ENCODE data around the gene CEP290.
"Not testable (repeated sequence)": the region's sequence is repeated elsewhere in the genome, so short reads cannot be mapped to it uniquely, and the experiment has no call there.

The CEP290 gene

GRCh38 chr12:88056571-88056970 is 85.3 kb downstream of the CEP290 start:
- DNase-seq (ENCODE audit: low spot score) = no peak

GRCh38 chr12:88052686-88053085 is 89.2 kb downstream of the CEP290 start:
- DNase-seq (ENCODE audit: low spot score) = peak; percentile 54

GRCh38 chr12:88044035-88044434 is 97.9 kb downstream of the CEP290 start:
- DNase-seq (ENCODE audit: low spot score) = no peak

DNA sequence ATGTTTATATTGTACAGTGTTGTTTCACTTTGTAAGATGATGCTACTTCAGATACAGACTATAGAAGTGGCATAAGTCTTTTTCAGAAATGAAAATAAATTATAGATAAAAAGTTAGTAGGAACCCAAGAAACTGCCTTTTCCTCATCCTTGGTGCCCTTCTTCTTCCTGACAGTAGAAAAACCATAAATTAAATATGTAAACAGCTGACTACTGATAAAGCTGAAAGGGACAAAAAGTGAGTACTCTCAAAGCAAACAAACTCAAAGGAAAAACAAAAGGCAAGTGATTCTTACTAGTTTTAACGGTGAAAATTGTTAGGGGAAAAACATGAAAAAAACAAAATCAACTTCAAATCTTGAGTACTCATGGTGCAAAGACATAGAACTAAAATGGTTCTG is 104.1 kb downstream of the CEP290 start:
- no peak for DNase-seq (ENCODE audit: low spot score)

DNA sequence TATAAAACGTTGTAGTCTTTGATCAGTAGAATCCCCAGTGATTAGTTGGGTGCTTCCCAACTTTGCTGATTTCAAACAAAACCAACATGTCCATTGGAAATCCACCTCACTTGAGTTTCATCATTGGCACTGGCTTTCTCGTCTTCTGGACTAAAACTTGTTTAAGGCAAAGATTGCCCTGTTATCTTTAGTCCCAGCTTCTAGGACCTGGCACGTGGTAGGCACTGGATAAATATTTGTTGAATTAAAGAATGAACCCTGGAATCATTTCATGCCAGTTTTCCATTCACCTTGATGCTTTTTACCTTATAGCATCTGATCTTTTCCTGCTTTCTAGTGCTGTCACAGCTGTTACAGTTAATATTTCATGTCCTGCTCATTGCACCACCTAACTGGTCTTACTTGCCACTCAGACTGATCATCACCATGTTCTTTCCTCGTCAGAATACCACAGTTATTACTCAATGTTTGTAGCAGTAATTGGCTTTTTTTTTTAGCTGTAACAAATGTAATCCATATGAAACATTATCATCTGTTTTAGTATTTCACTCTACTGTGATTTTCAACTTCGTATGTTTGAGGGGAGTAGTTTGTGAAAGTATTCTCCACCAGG is 105.4 kb downstream of the CEP290 start:
- peak; percentile 57 for DNase-seq (ENCODE audit: low spot score)

DNA sequence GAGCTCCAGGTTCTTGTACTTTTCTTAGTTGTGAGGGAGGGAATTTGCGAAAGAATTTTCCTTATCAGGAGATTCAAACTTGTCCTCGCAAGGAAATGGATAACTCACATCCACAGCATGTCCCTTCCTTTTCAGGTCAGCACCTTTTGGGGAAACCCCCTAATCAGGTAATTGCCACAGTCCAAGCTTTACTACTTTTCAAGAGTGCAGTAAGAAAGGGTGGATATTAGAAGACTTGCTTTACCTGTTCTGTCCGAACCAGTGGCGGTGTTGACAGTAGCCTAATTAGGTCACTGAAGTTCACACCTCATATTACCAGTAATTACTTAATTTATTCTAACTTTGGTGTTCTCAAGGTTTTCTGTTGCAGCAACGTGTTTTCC is 106.0 kb downstream of the CEP290 start:
- DNase-seq (ENCODE audit: low spot score) = no peak

DNA sequence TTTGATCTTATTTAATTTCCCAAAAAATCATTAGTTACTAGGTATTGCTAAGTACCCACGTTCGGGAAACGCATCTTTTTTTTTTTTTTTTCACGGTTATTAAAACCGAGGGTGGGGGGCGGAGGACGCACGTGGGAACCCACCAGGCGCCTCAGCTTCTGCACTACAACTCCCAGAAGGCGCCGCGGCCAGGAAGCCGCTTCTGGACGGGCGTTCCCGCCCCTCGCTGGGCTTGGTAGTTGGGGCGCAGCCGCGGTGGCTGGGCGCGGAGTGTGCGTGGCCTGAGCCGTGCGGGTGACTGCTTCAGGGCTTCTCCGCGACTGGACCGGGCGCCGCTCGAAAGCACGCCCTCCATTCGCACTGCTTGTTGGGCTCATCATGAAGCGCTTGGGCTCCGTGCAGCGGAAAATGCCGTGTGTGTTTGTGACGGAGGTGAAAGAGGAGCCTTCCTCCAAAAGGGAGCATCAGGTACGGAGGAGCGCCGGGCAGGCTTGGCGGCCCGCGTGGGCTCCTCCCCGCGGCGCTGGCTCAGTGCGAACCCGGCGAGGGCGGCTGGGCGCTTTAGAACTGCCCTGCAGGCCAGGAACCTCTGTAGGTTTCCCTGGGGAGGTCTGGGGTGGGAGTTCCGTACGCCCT is 106.5 kb downstream of the CEP290 start:
- DNase-seq (ENCODE audit: low spot score) = peak; percentile 86

- DNase-seq (ENCODE audit: low spot score) = not testable (repeated sequence)
Measured at GRCh38 chr12:88031161-88031560, 110.7 kb downstream of the CEP290 start.

DNA sequence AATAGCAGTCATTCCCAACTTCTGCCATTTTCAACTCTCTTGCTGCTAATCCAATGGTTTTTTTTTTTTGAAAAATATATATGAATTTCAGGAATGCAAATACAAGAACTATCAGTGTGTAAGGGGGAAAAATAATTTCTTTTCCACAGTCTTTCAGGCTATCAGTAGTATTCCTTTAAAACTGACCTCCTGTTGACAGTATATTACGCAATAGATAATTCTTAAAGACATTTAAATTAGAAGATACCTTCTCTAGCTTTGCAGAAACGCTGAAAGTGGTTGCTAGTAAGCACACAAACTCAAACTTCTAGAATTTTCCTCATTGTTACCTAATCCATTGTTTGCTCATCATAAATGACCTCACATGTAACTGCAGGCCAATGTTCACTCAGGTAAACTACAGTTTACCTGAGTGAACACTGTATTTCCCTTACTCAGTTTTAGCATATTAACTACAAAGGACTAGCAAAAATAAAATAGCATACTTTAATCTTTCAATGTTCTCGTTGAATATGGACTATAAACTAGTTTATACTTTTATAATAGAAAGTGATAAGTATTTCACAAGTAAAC is 112.7 kb downstream of the CEP290 start, which contains the start of gene C12orf50:
Gene C12orf50 (minus strand): TSS at position 309 of the 573 bp plus-strand sequence. CDS start 2,439 bp downstream, outside the sequence.
- DNase-seq (ENCODE audit: low spot score) = no peak

- DNase-seq (ENCODE audit: low spot score) = peak; percentile 22
Measured at GRCh38 chr12:88026196-88026595, 115.7 kb downstream of the CEP290 start.

GRCh38 chr12:88017964-88018363 is 123.9 kb downstream of the CEP290 start:
- no peak for DNase-seq (ENCODE audit: low spot score)

DNA sequence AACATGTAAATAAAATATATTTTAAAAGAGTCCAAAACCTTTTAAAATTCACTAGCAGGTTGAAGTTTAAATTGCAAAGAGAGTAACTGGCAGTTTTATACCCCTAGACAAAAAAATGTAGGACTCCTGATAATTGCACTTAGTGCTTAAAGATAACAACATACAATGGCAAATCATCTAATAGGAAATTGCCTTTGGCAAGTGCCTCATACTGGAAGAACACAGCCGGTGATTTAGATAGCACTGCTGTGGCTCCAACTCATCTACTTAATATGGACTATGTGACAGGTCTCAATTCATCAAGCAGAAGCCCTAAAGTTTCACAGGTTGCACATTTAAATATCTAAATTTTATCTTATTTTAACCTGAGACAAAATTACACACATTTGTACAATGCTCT is 126.1 kb downstream of the CEP290 start:
- no peak for DNase-seq (ENCODE audit: low spot score)

GRCh38 chr12:88011755-88012154 is 130.1 kb downstream of the CEP290 start:
- DNase-seq (ENCODE audit: low spot score) = no peak

- no peak for DNase-seq (ENCODE audit: low spot score)
Measured at GRCh38 chr12:88006351-88006750, 135.5 kb downstream of the CEP290 start.

DNA sequence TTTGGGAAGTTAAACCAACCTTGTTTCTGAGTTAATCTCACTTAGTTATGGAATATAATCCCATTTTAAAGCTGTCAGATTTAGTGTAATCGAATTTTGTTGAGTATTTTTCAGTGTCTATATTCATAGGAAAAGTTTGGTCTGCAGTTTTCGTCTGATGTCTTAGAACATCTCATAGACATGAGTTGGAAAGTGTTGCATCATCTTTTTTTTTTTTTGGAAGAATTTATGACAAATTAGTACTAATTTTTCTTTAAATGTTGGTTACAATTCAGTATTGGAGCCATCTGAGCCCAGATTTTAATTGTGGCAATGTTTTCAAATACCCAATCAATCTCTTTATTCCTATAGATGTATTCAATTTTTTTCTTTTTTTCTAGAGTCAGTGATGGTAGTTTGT is 140.6 kb downstream of the CEP290 start:
- no peak for DNase-seq (ENCODE audit: low spot score)

Data from kidney tubule cell (primary cell).